SK-N-SH treated with all-trans-retinoic acid at 6 μM for 48 hours (cell line): Measurements from ENCODE around the gene TP53AIP1.

Experiments
- ARNTL ChIP-seq: fragments of 450-650 bp; formaldehyde crosslinking; IDR thresholded peaks from 2 replicates; pipeline ENCODE4 v1.5.0; 2020; ENCODE audit warnings: low read depth, mild to moderate bottlenecking, moderate library complexity, borderline replicate concordance
- ESRRG ChIP-seq: fragments of 250-450 bp; sonication (Bioruptor Pico); IDR thresholded peaks from 2 replicates; pipeline ENCODE4 v1.6.1; 2021; ENCODE audit warnings: mild to moderate bottlenecking
- ISL1 ChIP-seq: fragments of 250-450 bp; sonication (Bioruptor Pico); IDR thresholded peaks from 2 replicates; pipeline ENCODE4 v2.1.2; 2022; ENCODE audit warnings: mild to moderate bottlenecking, moderate library complexity
- RARB ChIP-seq: fragments of 250-450 bp; sonication (Bioruptor Pico); IDR thresholded peaks from 2 replicates; pipeline ENCODE4 v1.8.0; 2021; ENCODE audit warnings: mild to moderate bottlenecking, moderate library complexity
- ZFP30 ChIP-seq: fragments of 450-650 bp; formaldehyde crosslinking; IDR thresholded peaks from 2 replicates; pipeline ENCODE4 v1.5.0; 2022; ENCODE audit warnings: mild to moderate bottlenecking, moderate library complexity
- ZNF70 ChIP-seq: fragments of 450-650 bp; formaldehyde crosslinking; IDR thresholded peaks from 2 replicates; pipeline ENCODE4 v1.5.0; 2020; ENCODE audit warnings: mild to moderate bottlenecking, moderate library complexity
- TF ChIP-seq, protein P1 (sequence below): fragments of 250-450 bp; sonication (Bioruptor Pico); IDR thresholded peaks from 2 replicates; pipeline ENCODE4 v1.8.0; 2021; ENCODE audit warnings: low read depth, mild to moderate bottlenecking, moderate library complexity, borderline replicate concordance
- TF ChIP-seq, protein P2 (sequence below): fragments of 250-450 bp; sonication (Bioruptor Pico); IDR thresholded peaks from 2 replicates; pipeline ENCODE4 v1.5.1; 2021; ENCODE audit warnings: mild to moderate bottlenecking, moderate library complexity

DNA sequence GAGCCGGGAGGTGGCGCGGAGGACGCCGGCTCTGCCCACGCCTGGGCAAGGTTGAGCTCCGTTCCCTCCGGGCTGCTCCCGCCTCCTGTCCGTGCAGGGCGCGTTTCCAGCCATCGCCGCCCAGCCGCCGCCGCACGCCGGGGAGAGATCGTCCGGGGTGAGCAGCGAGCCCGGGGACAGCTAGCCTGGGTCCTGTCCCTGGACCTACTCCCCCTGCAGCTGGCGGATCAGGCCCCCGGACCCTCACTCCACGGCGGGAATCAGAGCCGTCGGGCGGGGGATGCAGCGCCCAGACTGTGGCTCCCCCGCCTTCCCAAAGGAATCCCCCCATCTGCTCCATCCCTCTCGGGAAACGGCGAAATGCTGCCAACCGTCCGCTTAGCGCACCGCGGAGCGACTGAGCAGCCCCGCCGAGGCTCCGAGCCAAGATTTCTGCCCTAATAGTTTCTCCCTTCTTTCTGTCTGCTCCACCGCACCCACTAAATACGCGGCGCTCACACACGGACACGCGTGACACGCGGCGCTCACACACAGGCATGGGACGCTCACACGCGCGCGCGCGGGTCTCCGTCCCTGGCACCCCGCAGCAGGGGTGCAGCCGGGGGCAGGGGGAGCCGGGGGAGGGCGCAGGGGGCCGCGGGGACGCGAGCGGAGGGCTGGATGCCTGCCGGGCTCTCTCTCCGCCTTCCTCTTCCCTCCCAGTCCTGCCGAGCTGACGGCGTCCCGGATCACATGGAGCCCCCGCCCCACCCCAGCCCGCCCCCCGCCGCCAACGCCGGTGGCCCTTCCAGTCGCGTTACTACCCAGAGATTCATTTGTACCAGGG lies 51.9 kb downstream of the TP53AIP1 start, which contains the start of gene KCNJ5:
- TF ChIP-seq, protein P1, sequence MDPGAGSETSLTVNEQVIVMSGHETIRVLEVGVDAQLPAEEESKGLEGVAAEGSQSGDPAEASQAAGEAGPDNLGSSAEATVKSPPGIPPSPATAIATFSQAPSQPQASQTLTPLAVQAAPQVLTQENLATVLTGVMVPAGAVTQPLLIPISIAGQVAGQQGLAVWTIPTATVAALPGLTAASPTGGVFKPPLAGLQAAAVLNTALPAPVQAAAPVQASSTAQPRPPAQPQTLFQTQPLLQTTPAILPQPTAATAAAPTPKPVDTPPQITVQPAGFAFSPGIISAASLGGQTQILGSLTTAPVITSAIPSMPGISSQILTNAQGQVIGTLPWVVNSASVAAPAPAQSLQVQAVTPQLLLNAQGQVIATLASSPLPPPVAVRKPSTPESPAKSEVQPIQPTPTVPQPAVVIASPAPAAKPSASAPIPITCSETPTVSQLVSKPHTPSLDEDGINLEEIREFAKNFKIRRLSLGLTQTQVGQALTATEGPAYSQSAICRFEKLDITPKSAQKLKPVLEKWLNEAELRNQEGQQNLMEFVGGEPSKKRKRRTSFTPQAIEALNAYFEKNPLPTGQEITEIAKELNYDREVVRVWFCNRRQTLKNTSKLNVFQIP = no peak
- TF ChIP-seq ZFP30 (CRISPR knock-in tag) (no peak), ESRRG (CRISPR knock-in tag) (no peak), ZNF70 (CRISPR knock-in tag) (no peak), RARB (CRISPR knock-in tag) (no peak), ISL1 (CRISPR knock-in tag) (no peak), ARNTL (CRISPR knock-in tag) (no peak)
- TF ChIP-seq, protein P2, sequence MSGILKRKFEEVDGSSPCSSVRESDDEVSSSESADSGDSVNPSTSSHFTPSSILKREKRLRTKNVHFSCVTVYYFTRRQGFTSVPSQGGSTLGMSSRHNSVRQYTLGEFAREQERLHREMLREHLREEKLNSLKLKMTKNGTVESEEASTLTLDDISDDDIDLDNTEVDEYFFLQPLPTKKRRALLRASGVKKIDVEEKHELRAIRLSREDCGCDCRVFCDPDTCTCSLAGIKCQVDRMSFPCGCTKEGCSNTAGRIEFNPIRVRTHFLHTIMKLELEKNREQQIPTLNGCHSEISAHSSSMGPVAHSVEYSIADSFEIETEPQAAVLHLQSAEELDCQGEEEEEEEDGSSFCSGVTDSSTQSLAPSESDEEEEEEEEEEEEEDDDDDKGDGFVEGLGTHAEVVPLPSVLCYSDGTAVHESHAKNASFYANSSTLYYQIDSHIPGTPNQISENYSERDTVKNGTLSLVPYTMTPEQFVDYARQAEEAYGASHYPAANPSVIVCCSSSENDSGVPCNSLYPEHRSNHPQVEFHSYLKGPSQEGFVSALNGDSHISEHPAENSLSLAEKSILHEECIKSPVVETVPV (CRISPR knock-in tag) = no peak
